Gastroesophageal sphincter (tissue), 3 donors: Measurements from ENCODE around the gene MACO1.

ENCODE experiments used
- POLR2A ChIP-seq, 2 donors: fragments of 450-650 bp; IDR thresholded peaks; one replicate each; pipeline ENCODE4 v1.6.1; 2017; ENCODE audit warnings: antibody characterized with exemption in 2 of 2, mild to moderate bottlenecking in 2 of 2, moderate library complexity in 1 of 2
- TF ChIP-seq, protein P1 (sequence below), 4 experiments: fragments of 200-600 bp in 2 of 4; fragments of 450-650 bp in 2 of 4; sonication (generic) in 1 of 4; IDR thresholded peaks; one replicate each; pipeline ENCODE4 v1.5.1; 2017 to 2019; ENCODE audit warnings: antibody characterized with exemption in 4 of 4, mild to moderate bottlenecking in 2 of 4, moderate library complexity in 2 of 4

DNA sequence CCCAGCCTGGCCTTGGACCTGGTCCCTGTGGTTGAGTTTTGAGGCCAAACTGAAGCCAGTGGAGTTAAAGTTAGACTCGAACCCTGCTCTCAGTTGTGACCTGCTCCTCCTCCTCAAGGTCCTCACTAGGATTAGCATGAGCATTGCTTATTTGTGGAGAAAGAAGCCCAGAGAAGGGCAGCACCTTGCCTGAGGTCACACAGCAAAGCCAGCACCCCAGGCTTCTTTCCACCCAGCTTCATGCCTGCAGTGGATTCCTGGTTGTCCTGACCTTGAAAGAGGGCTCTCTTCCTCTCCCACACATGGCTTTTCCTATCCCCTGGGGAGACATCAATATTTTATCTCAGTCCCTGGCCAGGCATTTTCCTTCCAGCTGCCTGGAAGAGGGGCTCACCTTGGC lies 115.5 kb downstream of the MACO1 start:
- no peak for TF ChIP-seq POLR2A (IDR thresholded peaks at IDR 0.05)
- TF ChIP-seq, protein P1, sequence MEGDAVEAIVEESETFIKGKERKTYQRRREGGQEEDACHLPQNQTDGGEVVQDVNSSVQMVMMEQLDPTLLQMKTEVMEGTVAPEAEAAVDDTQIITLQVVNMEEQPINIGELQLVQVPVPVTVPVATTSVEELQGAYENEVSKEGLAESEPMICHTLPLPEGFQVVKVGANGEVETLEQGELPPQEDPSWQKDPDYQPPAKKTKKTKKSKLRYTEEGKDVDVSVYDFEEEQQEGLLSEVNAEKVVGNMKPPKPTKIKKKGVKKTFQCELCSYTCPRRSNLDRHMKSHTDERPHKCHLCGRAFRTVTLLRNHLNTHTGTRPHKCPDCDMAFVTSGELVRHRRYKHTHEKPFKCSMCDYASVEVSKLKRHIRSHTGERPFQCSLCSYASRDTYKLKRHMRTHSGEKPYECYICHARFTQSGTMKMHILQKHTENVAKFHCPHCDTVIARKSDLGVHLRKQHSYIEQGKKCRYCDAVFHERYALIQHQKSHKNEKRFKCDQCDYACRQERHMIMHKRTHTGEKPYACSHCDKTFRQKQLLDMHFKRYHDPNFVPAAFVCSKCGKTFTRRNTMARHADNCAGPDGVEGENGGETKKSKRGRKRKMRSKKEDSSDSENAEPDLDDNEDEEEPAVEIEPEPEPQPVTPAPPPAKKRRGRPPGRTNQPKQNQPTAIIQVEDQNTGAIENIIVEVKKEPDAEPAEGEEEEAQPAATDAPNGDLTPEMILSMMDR (IDR thresholded peaks at IDR 0.05): no peak
